ENCODE measurements around the gene DOK5. TPM values are rescaled to one million over a fixed set of nuclear protein-coding genes. Genes with fewer than 3 reads are reported as not detected.

The DOK5 gene
- total RNA-seq, 3 donors from 2014 or later (not counting 1 experiment from before 2014, with no cell fraction given): not detected

GRCh38 chr20:54548849-54549248 lies 73.5 kb downstream of the DOK5 start:
- intact Hi-C loops (cut with micrococcal nuclease): loop anchor here (1.0 kb wide), 1 partner anchor 29 kb away; no protein-coding TSS in a partner anchor
- TF ChIP-seq, protein P1, sequence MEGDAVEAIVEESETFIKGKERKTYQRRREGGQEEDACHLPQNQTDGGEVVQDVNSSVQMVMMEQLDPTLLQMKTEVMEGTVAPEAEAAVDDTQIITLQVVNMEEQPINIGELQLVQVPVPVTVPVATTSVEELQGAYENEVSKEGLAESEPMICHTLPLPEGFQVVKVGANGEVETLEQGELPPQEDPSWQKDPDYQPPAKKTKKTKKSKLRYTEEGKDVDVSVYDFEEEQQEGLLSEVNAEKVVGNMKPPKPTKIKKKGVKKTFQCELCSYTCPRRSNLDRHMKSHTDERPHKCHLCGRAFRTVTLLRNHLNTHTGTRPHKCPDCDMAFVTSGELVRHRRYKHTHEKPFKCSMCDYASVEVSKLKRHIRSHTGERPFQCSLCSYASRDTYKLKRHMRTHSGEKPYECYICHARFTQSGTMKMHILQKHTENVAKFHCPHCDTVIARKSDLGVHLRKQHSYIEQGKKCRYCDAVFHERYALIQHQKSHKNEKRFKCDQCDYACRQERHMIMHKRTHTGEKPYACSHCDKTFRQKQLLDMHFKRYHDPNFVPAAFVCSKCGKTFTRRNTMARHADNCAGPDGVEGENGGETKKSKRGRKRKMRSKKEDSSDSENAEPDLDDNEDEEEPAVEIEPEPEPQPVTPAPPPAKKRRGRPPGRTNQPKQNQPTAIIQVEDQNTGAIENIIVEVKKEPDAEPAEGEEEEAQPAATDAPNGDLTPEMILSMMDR (IDR thresholded peaks at IDR 0.05): no peak
- Mint-ChIP-seq H3K27ac (no peak overlapping the region), H3K27me3 (ENCODE audit: low read depth in 2 of 2) (no peaks in the 10 kb centered on the region), H3K9me3 (no peaks in the 10 kb centered on the region), H3K4me3 (no peak overlapping the region), H3K4me1 (no peaks in the 10 kb centered on the region), H3K36me3 (no peaks in the 10 kb centered on the region)
- no peaks in the 10 kb centered on the region for H3K36me3 ChIP-seq (ENCODE audit: control insufficient read depth, insufficient read depth, low read length)
- H3K4me1 ChIP-seq (ENCODE audit: control insufficient read depth, insufficient read depth, low read length): no peaks in the 10 kb centered on the region
- DNase-seq (no peak), ATAC-seq (no peak)
- H3K9me3 ChIP-seq (ENCODE audit: control insufficient read depth, insufficient read depth, low read length): no peaks in the 10 kb centered on the region
- no peak overlapping the region for H3K27ac ChIP-seq (ENCODE audit: low read length)
- 95% methylated on average over 8 of the region's 8 CpGs for WGBS (ENCODE audit: insufficient coverage)
- H3K4me3 ChIP-seq (ENCODE audit: low read length): no peak overlapping the region
- H3K27me3 ChIP-seq (ENCODE audit: control insufficient read depth, insufficient read depth, low read length): no peaks in the 10 kb centered on the region

DNA sequence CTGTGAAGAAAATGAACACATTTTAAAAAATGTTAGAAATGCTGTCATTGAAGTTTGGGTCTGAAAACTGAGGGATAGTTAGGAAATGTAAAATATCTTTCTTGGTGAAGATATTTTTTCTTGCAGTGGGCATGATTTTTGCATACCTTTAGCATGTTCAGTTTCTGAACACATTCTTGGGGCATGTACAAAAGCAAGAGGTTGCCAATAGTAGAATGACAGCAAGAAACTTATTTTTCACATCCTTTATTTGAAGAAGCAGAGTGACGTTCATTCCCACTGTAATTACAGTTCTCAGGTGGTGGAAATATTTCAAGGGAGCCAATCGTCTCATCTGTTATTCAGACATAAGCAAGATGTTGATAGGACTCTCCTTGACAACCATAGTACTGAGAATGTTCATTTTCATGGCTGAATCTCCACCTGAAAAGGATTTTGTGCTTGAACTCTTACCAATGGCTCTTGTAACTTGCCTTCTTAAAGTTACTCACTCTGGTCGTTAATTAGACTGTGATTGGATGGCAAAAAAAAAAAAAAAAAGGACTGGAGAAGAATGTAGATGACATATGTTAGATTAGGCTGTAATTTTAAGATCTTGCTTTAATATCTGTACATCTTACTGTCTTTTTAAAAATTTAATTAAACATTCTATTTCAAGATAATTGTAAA lies 74.4 kb downstream of the DOK5 start:
- H3K27me3 Mint-ChIP-seq (ENCODE audit: low read depth in 2 of 2): no peaks in the 10 kb centered on the region
- Histone ChIP-seq H3K27ac (ENCODE audit: low read length) (no peak overlapping the region), H3K27me3 (ENCODE audit: control insufficient read depth, insufficient read depth, low read length) (no peaks in the 10 kb centered on the region), H3K4me3 (ENCODE audit: low read length) (no peak overlapping the region), H3K36me3 (ENCODE audit: control insufficient read depth, insufficient read depth, low read length) (no peaks in the 10 kb centered on the region), H3K9me3 (ENCODE audit: control insufficient read depth, insufficient read depth, low read length) (no peaks in the 10 kb centered on the region), H3K4me1 (ENCODE audit: control insufficient read depth, insufficient read depth, low read length) (no peaks in the 10 kb centered on the region)
- 78% methylated on average over 2 of the region's 3 CpGs for WGBS (ENCODE audit: insufficient coverage)
- H3K4me3 Mint-ChIP-seq: no peak overlapping the region
- TF ChIP-seq, protein P1 (IDR thresholded peaks at IDR 0.05): no peak
- no peaks in the 10 kb centered on the region for H3K36me3 Mint-ChIP-seq
- DNase-seq (no peak), ATAC-seq (no peak)
- H3K4me1 Mint-ChIP-seq: no peaks in the 10 kb centered on the region
- no peak overlapping the region for H3K27ac Mint-ChIP-seq
- H3K9me3 Mint-ChIP-seq: no peaks in the 10 kb centered on the region
- intact Hi-C loops (cut with micrococcal nuclease): loop anchor here (1.0 kb wide), 1 partner anchor 29 kb away; no protein-coding TSS in a partner anchor

DNA sequence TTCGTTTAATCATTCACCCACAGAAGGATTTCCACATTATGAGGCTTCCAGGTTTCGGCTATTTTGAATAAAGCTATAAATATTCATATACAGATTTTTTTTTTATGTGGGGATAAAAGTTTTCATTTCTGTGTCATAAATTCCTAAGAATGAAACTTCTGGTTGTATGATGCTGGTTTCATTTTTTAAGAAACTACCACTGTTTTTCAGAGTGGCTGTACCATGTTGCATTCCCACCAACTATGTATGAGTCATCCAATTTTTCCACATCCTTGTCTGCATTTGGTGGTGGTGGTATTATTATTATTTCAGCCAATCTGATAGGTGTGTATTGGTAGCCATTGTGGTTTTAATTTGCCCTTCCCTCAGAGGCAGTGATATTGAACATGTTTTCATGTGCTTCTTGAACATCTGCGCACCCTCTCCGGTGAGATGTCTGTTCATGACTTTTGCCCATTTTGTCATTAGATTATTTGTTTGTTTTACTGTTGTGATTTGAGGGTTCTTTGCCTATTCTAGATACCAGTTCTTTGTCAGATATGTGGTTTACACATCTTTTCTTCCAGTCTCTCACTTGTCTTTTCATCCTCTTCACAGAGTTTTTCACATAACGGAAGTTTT lies 75.5 kb downstream of the DOK5 start:
- ATAC-seq (no peak), DNase-seq (no peak)
- H3K9me3 ChIP-seq (ENCODE audit: control insufficient read depth, insufficient read depth, low read length): no peaks in the 10 kb centered on the region
- no peak overlapping the region for H3K4me3 ChIP-seq (ENCODE audit: low read length)
- no peaks in the 10 kb centered on the region for H3K27me3 ChIP-seq (ENCODE audit: control insufficient read depth, insufficient read depth, low read length)
- no peak overlapping the region for H3K27ac ChIP-seq (ENCODE audit: low read length)
- no peaks in the 10 kb centered on the region for H3K4me1 ChIP-seq (ENCODE audit: control insufficient read depth, insufficient read depth, low read length)
- no peaks in the 10 kb centered on the region for H3K36me3 ChIP-seq (ENCODE audit: control insufficient read depth, insufficient read depth, low read length)
- Mint-ChIP-seq H3K4me1 (no peaks in the 10 kb centered on the region), H3K36me3 (no peaks in the 10 kb centered on the region), H3K27ac (no peak overlapping the region), H3K27me3 (ENCODE audit: low read depth in 2 of 2) (no peaks in the 10 kb centered on the region), H3K4me3 (no peak overlapping the region), H3K9me3 (no peaks in the 10 kb centered on the region)
- intact Hi-C loops (cut with micrococcal nuclease): no loop called here
- WGBS (ENCODE audit: insufficient coverage): 98% methylated on average over 3 of the region's 5 CpGs
- TF ChIP-seq, protein P1 (IDR thresholded peaks at IDR 0.05): no peak
